GM19023 (cell line): ENCODE results near the gene HSCB.
"Not testable (repeated sequence)": the region's sequence is repeated elsewhere in the genome, so short reads cannot be mapped to it uniquely, and the experiment has no call there.

Experiments used
- ATAC-seq: cut with Tn5 transposase; IDR thresholded peaks from one replicate; pipeline ENCODE4 v1.9.1; 2021; ENCODE audit warnings: mild to moderate bottlenecking, moderate library complexity; ENCODE audit not compliant: unreplicated experiment

Gene HSCB, protein sequence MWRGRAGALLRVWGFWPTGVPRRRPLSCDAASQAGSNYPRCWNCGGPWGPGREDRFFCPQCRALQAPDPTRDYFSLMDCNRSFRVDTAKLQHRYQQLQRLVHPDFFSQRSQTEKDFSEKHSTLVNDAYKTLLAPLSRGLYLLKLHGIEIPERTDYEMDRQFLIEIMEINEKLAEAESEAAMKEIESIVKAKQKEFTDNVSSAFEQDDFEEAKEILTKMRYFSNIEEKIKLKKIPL

GRCh38 chr22:28741785-28742561, at the start of gene HSCB, which contains the start of gene CHEK2:
HSCB (plus strand) TSS chr22:28742039; CDS start chr22:28742096, 57 bp downstream.
CHEK2 (minus strand) TSS chr22:28741820; CDS start chr22:28734721, 7,099 bp downstream.
- ATAC-seq, result peak; percentile 91

GRCh38 chr22:28693041-28693760, 48.6 kb upstream of the HSCB start:
- ATAC-seq, result not testable (repeated sequence)

DNA sequence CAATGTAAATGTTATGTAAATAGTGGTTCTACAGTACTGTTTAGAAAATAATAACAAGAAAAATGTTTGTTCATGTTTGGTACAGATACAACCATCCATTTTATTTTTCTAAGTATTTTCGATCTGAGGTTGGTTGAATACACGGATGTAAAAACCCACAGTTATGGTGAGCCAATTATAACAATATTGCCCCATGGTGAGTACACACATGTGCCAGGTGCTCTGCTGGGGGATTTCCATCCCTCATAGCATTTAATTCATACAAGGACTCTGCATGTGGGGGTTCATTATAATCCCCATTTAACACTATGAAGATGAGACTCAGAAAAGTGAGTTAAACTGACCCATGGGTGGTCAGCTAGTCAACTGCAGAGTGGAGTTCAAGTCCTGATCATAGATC, 38.9 kb upstream of the HSCB start:
- no peak for ATAC-seq

DNA sequence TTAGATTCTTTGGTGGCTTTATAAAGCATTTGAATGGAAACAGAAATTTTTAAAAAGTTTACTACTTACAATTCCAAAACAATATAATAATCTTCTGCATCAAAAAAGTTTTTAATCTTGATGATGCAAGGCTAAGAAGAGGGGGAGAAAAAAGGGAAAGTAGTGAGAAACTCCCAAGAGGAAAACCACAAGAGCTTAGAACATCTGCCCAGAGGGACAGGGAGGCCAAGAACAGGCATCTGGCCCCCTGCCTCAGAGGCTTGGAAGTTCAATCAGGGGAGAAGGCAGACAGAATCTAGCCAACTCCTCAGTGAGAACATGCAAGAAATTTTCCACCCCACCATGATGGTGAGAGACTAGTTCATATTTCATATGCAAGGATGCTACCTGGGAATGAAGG, 38.4 kb upstream of the HSCB start:
- ATAC-seq, result no peak

- no peak for ATAC-seq
Measured at GRCh38 chr22:28706845-28707244, 35.0 kb upstream of the HSCB start.

DNA sequence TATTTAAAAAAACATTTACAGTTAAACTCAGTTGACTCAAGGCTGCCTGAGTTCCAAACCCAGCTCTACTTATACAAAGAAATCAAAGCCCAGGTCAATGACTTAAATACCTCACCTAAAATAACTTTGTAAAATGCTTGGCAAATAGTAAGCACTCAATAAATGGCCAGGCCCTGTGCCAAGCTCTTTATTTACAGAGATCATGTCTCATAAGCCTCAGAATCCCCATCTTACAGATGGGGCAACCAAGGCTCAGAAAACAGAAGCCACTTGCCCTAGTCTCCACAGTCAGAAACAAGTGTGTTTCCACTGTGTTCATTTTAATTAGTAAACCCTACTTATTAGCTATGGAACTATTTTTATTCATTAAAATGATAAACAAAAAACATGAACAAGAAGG, 31.7 kb upstream of the HSCB start:
- ATAC-seq, result no peak

DNA sequence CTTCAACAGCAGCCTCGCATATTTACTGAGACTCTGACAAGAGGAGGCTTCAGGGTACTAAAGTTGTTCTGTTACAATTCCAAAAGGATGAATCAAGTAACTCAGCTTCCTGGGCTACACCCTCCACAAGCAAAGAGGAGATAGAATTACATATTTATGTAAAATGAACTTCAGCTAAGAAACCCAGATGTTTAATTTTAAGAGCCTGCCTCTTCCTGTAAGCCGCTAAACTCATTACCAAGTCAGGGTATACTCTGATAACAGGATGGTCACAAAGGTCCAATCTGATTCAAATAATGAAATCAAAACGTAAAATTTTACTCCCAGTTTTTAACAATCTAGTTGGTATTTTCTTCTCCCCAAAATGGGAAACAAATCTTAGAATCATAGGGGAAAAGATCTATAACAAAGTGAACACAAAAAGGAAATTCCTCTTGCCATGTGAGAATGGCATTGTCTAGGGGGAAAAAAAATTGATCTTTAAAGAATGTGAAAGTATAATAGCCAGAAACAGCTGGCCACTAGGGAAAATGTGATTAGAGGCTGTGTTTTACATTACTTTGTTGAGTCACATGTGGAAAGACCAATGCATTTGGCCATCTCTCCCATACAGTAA, 31.2 kb upstream of the HSCB start:
- ATAC-seq, result no peak

DNA sequence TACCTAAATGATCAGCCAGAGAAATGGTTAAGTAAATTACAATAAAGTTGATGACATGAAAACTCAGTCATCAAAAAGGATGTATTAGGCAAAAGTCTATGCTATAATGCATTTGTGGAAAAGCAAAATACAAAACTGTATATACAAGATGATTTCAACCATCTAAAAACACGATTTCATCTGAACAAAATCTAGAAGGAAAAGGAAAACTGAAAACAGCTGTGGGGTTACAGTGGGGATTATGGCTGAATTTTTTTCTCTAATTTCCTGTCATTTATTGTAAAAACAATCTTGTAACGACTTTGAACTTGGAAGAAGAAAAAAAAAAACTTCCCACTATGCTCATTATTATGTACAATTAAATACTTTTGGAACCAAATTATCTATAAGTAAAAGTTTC, 30.5 kb upstream of the HSCB start:
- no peak for ATAC-seq

GRCh38 chr22:28711820-28712777, 29.7 kb upstream of the HSCB start:
- ATAC-seq, result no peak

DNA sequence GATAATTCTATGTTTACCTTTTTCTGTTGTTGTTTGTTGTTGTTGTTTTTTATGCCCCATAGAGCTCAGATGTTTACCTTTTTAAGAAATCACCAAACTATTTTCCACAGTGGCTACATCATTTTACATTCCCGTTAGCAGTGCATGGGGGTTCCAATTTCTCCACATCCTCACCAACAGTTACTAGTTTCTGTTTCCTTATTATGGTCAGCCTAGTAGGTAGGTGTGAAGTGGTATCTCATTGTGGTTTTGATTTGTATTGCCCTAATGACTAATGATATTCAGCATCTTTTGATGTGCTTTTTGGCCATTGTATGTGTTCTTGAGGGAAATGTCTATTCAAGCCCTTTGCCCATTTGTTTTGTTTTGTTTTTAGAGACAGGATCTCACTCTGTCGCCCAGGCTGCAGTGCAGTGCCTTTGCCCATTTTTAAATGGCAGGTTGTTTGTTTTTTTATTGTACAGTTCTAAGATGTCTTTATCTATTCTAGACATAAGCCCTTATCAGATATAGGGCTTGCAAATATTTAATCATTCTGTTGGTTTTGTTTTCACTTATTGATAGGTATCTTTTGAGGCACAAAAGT, 27.7 kb upstream of the HSCB start:
- ATAC-seq, result no peak

GRCh38 chr22:28715611-28716010, 26.2 kb upstream of the HSCB start:
- no peak for ATAC-seq

DNA sequence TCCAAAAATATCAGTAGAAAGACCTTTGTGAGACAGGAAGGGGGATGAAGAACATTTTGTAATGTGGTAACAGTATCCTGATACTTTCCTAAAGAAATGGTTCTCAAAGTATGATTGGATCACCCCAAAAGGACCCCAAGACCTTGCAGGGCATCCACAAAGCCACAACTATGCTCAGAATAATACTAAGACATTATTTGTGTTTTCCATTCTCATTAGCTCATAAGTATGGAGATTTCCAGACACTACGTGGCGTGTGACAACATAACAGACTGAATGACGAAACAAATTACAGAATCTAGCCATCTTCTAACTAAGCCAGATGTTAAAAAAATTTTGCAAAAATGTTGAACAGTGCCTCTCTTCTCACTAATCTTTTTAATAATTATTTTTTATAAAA, 25.2 kb upstream of the HSCB start:
- ATAC-seq, result no peak

- no peak for ATAC-seq
Measured at GRCh38 chr22:28718044-28718443, 23.8 kb upstream of the HSCB start.

DNA sequence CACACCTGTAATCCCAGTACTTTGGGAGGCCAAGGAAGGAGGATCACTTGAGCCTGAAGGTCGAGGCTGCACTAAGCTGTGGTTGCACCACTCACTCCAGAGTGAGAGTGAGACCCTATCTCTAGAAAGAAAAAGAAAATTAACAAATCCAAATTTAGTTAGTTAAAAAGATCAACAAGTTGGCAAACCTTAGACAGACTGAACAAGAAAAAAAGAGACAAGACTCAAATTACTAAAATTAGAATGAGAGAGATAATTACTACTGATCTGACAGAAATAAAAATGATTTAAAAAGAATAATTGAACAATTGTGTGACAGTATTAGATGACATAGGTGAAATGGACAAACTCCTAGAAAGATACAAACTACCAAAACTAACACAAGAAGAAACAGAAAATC, 13.8 kb upstream of the HSCB start:
- no peak for ATAC-seq

GRCh38 chr22:28728621-28729313, 13.1 kb upstream of the HSCB start:
- no peak for ATAC-seq

DNA sequence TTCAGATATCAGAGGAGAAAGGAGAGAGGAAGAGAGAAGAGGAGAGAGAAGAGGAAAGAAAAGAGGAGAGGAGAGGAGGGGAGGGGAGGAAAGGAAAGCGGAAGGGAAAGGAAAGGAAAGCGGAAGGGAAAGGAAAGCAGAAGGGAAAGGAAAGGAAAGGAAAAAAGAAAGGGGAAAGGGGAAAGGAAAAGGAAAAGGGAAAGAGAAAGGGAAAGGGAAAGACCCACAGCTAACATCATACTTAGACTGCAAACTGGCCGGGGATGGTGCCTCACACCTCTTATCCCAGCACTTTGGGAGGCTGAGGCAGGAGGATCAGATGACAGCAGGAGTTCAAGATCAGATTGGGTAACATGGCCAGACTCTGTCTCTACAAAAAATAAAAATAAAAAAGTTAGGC, 11.7 kb upstream of the HSCB start:
- ATAC-seq, result no peak

DNA sequence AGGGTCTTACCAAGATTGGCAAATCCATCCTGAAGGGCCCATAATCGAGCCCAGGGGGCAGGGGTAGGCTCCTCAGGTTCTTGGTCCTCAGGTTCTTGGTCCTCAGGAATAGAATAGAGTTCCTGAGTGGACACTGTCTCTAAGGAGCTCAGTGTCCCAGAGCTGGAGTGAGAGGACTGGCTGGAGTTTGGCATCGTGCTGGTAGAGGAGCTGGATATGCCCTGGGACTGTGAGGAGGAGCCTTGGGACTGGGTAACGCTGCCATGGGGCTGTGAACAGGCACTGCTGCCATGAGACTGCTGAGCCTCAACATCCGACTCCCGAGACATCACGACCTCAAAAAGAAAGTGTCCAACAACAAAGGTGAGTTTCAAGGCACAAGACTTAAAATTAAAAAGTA, 7.4 kb upstream of the HSCB start:
- no peak for ATAC-seq

DNA sequence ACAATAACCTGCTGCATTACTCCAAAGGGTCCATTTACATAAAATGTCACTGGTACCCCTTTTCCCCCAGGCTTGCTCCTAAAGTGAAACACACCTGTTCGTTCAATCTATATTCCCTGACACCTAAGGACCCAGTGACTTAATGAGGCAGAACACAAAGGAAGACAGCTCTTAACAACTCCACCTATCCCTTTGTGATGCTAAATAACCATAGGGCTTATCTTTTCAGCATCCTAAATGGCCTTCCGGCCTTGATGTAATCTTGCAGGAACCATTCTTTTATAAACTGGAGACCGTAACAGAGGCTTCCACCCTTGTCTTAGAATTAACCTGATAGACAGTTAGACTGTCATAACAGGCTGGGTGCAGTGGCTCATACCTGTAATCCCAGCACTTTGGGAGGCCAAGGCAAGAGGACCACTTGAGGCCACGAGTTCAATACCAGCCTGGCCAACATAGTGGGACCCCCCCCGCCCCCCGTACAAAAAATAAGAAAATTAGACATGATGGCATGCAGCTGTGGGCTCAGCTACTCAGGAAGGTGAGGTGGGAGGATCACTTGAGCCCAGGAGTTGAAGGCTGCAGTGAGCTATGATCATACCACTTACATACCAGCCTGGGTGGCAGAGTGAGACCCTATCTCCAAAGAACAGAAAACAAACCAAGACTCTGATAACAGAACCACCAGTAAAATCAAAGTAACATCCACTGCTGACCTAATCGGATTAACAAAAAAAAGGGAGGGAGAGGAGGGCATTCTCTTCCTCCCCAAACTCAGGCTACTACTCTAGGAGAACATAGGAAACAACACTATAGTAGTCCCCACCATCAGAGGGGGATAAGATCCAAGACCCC, 5.3 kb upstream of the HSCB start:
- ATAC-seq, result no peak
